ENCODE results near the gene ZNF786. TPM values are rescaled to one million over a fixed set of nuclear protein-coding genes. Genes with fewer than 3 reads are reported as not detected.
"Not testable (repeated sequence)": the region's sequence is repeated elsewhere in the genome, so short reads cannot be mapped to it uniquely, and the experiment has no call there.

Gene ZNF786
- total and polyA plus RNA-seq, 8 donors: 1.3 to 23.5 (median 2.7) TPM

DNA sequence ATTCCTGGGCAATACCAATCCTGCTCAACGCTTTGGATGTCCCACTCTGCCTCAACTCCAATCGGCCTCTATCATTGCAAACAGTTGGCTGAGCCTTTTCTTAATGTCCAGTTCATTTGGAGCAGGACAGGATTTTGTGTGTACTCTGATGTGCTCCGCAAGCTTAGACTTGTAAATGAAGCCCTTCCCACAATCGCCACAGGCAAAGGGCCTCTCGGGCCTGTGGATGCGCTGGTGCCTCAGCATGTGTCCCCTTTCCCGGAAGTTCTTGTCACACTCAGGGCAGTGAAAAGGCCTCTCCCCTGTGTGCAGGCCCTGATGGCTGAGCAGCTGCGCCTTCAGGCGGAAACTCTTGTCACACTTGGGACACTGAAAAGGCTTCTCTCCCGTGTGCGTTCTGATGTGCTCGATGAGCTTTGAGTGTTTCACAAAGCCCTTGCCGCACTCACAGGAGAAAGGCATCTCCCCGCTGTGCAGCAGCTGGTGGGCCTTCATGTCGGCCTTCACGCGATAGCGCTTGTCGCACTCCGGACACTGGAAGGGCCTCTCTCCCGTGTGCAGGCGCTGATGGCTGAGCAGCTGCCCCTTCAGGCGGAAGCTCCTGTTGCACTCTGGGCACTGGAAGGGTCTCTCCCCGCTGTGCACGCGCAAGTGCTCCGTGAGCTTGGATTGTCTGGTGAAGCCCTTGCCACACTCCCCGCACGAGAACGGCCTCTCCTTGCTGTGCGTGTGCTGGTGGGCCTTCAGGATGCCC is 20.0 kb downstream of the ZNF786 start:
- intact Hi-C loops (cut with DNase I; ENCODE audit: low total_unique reads): no loop called here
- no peak for DNase-seq
- no peak for TF ChIP-seq POLR2A (IDR thresholded peaks at IDR 0.05)
- no peak for TF ChIP-seq EP300 (IDR thresholded peaks at IDR 0.05)
- TF ChIP-seq POLR2AphosphoS5 (IDR thresholded peaks at IDR 0.05): no peak
- TF ChIP-seq, protein P1, sequence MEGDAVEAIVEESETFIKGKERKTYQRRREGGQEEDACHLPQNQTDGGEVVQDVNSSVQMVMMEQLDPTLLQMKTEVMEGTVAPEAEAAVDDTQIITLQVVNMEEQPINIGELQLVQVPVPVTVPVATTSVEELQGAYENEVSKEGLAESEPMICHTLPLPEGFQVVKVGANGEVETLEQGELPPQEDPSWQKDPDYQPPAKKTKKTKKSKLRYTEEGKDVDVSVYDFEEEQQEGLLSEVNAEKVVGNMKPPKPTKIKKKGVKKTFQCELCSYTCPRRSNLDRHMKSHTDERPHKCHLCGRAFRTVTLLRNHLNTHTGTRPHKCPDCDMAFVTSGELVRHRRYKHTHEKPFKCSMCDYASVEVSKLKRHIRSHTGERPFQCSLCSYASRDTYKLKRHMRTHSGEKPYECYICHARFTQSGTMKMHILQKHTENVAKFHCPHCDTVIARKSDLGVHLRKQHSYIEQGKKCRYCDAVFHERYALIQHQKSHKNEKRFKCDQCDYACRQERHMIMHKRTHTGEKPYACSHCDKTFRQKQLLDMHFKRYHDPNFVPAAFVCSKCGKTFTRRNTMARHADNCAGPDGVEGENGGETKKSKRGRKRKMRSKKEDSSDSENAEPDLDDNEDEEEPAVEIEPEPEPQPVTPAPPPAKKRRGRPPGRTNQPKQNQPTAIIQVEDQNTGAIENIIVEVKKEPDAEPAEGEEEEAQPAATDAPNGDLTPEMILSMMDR (IDR thresholded peaks at IDR 0.05): no peak
- Histone ChIP-seq H3K4me1 (peaks cover 0 to 7% (median 3%) of the 10 kb centered on the region in 4 donors), H3K27ac (no peak overlapping the region), H3K4me3 (no peak overlapping the region), H3K36me3 (peaks cover 26 to 55% (median 50%) of the 10 kb centered on the region in 4 donors), H3K27me3 (no peaks in the 10 kb centered on the region), H3K9me3 (no peaks in the 10 kb centered on the region)
- 92 to 96% (median 95%) methylated on average over 27 to 31 of the region's 31 CpGs for WGBS, 5 donors

DNA sequence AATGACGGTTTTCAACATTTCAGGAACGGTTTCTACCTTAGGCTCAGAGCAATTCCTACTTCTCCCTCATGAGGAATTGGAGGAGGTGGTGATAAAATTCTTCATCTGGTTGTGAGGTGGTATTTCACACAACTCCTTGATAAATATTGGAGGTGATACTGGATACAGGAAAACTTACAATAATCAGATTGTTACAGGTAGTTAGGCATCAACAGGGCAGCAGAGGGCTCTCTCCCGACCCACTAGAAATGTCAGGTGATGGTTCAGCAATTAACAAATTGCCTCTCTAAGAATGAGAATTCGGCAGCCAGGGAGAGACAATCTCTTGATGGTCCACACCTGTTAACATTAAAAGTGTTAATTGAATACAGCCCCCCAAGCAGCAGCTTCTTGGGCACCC is 22.6 kb downstream of the ZNF786 start:
- DNase-seq: no peak
- no peak for TF ChIP-seq EP300 (IDR thresholded peaks at IDR 0.05)
- no peak for TF ChIP-seq POLR2A (IDR thresholded peaks at IDR 0.05)
- TF ChIP-seq, protein P1 (IDR thresholded peaks at IDR 0.05): no peak
- no peak for TF ChIP-seq POLR2AphosphoS5 (IDR thresholded peaks at IDR 0.05)
- Histone ChIP-seq H3K27ac (no peak overlapping the region), H3K4me1 (peaks cover 0 to 11% (median 3%) of the 10 kb centered on the region in 4 donors), H3K36me3 (peaks cover 17 to 45% (median 41%) of the 10 kb centered on the region in 4 donors), H3K27me3 (no peaks in the 10 kb centered on the region), H3K4me3 (no peak overlapping the region), H3K9me3 (no peaks in the 10 kb centered on the region)
- intact Hi-C loops (cut with DNase I; ENCODE audit: low total_unique reads): loop anchor here (10.0 kb wide), 1 partner anchor 63 kb away; no protein-coding TSS in a partner anchor
- WGBS, 5 donors: 47 to 70% (median 62%) methylated on average over 4 of the region's 4 CpGs

DNA sequence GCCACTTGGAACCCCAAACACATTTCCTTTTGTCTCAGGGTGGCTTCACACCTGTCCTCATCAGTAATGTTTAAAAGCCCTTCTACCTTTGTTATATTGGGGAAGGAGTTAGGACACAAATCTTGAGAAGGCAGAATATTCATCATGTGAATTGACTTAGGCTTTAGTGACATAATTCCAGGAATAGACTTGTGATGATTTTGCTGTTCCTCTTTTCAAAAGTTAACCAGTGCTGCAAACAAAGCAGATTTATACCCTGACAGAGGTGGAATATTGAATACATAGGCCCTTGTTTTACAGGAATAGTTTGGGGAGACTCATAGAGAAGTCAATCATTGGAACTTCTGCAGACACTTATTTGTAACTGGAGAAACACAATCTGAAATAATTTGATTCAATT is 27.0 kb downstream of the ZNF786 start:
- DNase-seq: no peak

DNA sequence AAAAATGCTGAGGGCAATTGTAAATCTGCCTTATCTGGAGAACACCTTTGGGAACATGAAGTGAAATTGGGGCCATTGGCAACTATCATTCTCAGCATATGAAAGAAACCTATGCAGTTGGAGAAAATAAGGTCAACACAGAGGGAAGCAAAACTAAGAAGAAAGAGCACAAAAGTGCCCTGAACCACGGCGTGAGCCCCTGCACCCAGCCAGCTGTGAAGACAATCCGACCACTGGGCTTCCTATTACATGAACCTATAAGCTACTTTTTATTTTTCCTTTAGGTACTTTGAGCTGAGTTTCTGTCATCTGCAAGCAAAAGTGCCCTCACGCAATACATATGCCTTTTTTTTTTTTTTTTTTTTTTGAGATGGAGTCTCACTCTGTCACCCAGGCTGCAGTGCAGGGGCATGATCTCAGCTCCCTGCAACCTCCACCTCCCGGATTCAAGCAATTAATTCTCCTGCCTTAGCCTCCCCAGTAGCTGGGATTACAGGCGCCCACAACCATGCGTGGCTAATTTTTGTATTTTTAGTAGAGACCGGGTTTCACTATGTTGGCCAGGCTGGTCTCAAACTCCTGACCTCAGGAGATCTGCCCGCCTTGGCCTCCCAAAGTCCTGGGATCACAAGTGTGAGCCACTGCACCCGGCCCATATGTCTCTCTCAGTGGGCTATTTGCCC is 28.2 kb downstream of the ZNF786 start:
- 85 to 94% (median 88%) methylated on average over 10 of the region's 10 CpGs for WGBS, 5 donors
- not testable (repeated sequence) for H3K9me3 ChIP-seq, H3K27me3 ChIP-seq, H3K27ac ChIP-seq, DNase-seq, H3K4me3 ChIP-seq, H3K36me3 ChIP-seq
- peaks cover 0 to 11% (median 3%) of the 10 kb centered on the region in 4 donors for H3K4me1 ChIP-seq
- intact Hi-C loops (cut with DNase I; ENCODE audit: low total_unique reads): loop anchor here (10.0 kb wide), 1 partner anchor 58 kb away; no protein-coding TSS in a partner anchor

More for the DNA sequence above, 27.0 kb downstream of the ZNF786 start:
- Histone ChIP-seq H3K4me3 (no peak overlapping the region), H3K27me3 (no peaks in the 10 kb centered on the region), H3K36me3 (peaks cover 0 to 11% (median 7%) of the 10 kb centered on the region in 4 donors), H3K27ac (no peak overlapping the region), H3K4me1 (peaks cover 0 to 11% (median 3%) of the 10 kb centered on the region in 4 donors), H3K9me3 (no peaks in the 10 kb centered on the region)
- TF ChIP-seq, protein P1 (IDR thresholded peaks at IDR 0.05): no peak
- no peak for TF ChIP-seq POLR2A (IDR thresholded peaks at IDR 0.05)
- no peak for TF ChIP-seq POLR2AphosphoS5 (IDR thresholded peaks at IDR 0.05)
- TF ChIP-seq EP300 (IDR thresholded peaks at IDR 0.05): no peak
- intact Hi-C loops (cut with DNase I; ENCODE audit: low total_unique reads): loop anchor here (10.0 kb wide), 1 partner anchor 59 kb away; no protein-coding TSS in a partner anchor
